ENCODE data around the gene BCORL1. TPM values are rescaled to one million over a fixed set of nuclear protein-coding genes. Genes with fewer than 3 reads are reported as not detected.

Gene BCORL1
- total and polyA plus RNA-seq, 2 experiments from 2014 or later = 3.4 to 9.2 TPM

DNA sequence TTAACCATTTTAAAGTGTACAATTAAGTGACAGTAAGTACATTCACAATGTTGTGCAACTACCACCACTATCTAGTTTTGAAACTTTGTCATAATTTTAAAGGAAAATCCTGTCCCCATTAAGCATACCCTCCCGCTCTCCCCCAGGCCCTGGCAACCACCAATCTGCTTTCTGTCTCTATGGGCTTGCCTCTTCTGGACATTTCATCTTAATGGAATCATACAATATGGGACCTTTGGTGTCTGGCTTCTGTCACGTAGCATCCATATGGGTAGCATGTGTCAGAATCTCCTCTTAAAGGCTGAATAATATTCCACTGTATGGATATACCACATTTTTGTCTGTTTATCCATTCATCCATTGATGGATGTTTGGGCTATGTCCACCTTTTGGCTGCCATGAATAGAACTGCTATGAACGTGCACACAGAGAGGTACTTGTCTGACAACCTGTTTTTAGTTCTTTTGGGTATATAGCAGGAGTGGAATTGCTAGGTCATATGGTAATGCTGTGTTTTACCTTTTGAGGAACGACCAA lies 66.3 kb downstream of the BCORL1 start:
- H4K20me1 ChIP-seq (ENCODE audit: insufficient read depth, poor library complexity, severe bottlenecking) = no peaks in the 10 kb centered on the region
- WGBS (ENCODE audit: low lambda C conversion rate, missing lambda C conversion rate) = 68% methylated on average over 4 of the region's 4 CpGs
- no peaks in the 10 kb centered on the region for H3K79me2 ChIP-seq
- H3K27ac ChIP-seq = no peak overlapping the region
- H3K4me3 ChIP-seq = no peak overlapping the region
- no peak for TF ChIP-seq EZH2 (IDR thresholded peaks at IDR 0.05; ENCODE audit: borderline replicate concordance)
- no peak for TF ChIP-seq EZH2phosphoT487 (IDR thresholded peaks at IDR 0.05; ENCODE audit: low read depth, severe bottlenecking, unreplicated experiment)
- TF ChIP-seq, protein P1, sequence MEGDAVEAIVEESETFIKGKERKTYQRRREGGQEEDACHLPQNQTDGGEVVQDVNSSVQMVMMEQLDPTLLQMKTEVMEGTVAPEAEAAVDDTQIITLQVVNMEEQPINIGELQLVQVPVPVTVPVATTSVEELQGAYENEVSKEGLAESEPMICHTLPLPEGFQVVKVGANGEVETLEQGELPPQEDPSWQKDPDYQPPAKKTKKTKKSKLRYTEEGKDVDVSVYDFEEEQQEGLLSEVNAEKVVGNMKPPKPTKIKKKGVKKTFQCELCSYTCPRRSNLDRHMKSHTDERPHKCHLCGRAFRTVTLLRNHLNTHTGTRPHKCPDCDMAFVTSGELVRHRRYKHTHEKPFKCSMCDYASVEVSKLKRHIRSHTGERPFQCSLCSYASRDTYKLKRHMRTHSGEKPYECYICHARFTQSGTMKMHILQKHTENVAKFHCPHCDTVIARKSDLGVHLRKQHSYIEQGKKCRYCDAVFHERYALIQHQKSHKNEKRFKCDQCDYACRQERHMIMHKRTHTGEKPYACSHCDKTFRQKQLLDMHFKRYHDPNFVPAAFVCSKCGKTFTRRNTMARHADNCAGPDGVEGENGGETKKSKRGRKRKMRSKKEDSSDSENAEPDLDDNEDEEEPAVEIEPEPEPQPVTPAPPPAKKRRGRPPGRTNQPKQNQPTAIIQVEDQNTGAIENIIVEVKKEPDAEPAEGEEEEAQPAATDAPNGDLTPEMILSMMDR (IDR thresholded peaks at IDR 0.05; ENCODE audit: poor library complexity) = no peak
- H3K9me2 ChIP-seq (replicated peaks; ENCODE audit: insufficient read depth) = no peaks in the 10 kb centered on the region
- no peaks in the 10 kb centered on the region for H3K27me3 ChIP-seq
- no peak for DNase-seq (ENCODE audit: low spot score)
- H2AFZ ChIP-seq = no peak overlapping the region
- H3K4me1 ChIP-seq (ENCODE audit: insufficient read depth) = no peaks in the 10 kb centered on the region
- no peak overlapping the region for H3K4me2 ChIP-seq
- H3K9me3 ChIP-seq (ENCODE audit: low read depth) = no peaks in the 10 kb centered on the region
- H3K36me3 ChIP-seq (replicated peaks; ENCODE audit: insufficient read depth, low read depth) = no peaks in the 10 kb centered on the region

DNA sequence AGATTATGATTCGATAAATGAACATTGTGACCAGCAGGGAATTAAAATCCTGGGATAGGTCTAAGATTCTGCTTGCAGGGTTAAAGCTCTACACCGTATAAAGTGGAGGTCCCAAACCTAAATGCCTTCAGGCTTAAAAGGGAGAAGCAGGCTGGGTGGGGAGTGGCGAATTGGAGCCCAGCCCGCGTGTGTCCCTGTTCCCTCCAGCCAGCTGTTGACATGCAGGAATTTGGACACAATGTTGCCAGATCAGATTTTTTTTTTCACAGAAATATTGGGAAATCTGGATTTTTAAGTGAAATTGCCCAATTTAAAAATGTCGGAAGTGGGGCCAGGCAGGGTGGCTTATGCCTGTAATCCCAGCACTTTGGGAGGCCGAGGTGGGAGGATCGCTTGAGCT lies 67.4 kb downstream of the BCORL1 start:
- H3K36me3 ChIP-seq (replicated peaks; ENCODE audit: insufficient read depth, low read depth) = no peaks in the 10 kb centered on the region

DNA sequence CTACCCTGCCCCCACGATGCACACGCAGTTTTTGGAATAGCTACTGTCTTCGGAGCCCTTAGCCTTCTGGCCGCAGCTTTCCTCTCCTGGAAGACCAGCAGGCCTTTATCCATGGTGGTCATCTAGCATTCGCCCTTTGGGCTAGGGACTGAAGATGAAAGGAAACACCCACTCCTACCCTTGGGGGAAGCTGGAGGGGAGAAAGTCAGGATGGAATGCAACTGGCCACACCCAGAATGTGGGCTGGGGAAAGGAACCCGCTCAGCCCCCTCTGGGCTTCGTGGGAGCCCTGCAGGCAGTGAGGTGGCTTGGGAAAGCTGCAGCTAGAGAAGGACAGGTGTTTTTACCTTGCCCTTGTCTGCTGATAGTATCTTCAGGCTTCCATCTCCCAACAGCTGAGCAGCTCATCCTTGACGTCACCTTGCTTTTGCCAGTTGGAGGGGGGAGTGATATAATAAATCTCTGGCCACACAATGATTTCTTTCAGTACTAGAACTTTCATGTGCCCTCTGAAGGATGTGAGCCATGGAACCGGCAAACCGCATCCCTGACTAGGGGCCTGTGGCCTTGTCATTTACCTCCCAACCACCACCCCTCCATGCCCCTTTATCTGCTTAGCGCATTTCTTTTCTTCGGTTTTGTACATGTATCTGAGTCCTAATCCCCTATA lies 68.9 kb downstream of the BCORL1 start:
- Histone ChIP-seq H3K4me1 (ENCODE audit: insufficient read depth) (no peaks in the 10 kb centered on the region), H3K9me3 (ENCODE audit: low read depth) (no peaks in the 10 kb centered on the region), H3K4me2 (no peak overlapping the region), H3K79me2 (no peaks in the 10 kb centered on the region), H2AFZ (no peak overlapping the region), H3K9me2 (replicated peaks; ENCODE audit: insufficient read depth) (no peaks in the 10 kb centered on the region), H3K4me3 (no peak overlapping the region), H3K36me3 (replicated peaks; ENCODE audit: insufficient read depth, low read depth) (no peaks in the 10 kb centered on the region), H4K20me1 (ENCODE audit: insufficient read depth, poor library complexity, severe bottlenecking) (no peaks in the 10 kb centered on the region), H3K27ac (no peak overlapping the region), H3K27me3 (no peaks in the 10 kb centered on the region)
- no peak for DNase-seq (ENCODE audit: low spot score)
- 86% methylated on average over 12 of the region's 12 CpGs for WGBS (ENCODE audit: low lambda C conversion rate, missing lambda C conversion rate)
- TF ChIP-seq EZH2 (IDR thresholded peaks at IDR 0.05; ENCODE audit: borderline replicate concordance) = no peak
- TF ChIP-seq, protein P1 (IDR thresholded peaks at IDR 0.05; ENCODE audit: poor library complexity) = no peak
- no peak for TF ChIP-seq EZH2phosphoT487 (IDR thresholded peaks at IDR 0.05; ENCODE audit: low read depth, severe bottlenecking, unreplicated experiment)

More for the DNA sequence above, 67.4 kb downstream of the BCORL1 start:
- Histone ChIP-seq H4K20me1 (ENCODE audit: insufficient read depth, poor library complexity, severe bottlenecking) (no peaks in the 10 kb centered on the region), H3K4me1 (ENCODE audit: insufficient read depth) (no peaks in the 10 kb centered on the region), H3K27ac (no peak overlapping the region), H3K4me3 (no peak overlapping the region), H3K9me3 (ENCODE audit: low read depth) (no peaks in the 10 kb centered on the region), H2AFZ (no peak overlapping the region), H3K4me2 (no peak overlapping the region), H3K79me2 (no peaks in the 10 kb centered on the region), H3K27me3 (no peaks in the 10 kb centered on the region), H3K9me2 (replicated peaks; ENCODE audit: insufficient read depth) (no peaks in the 10 kb centered on the region)
- TF ChIP-seq EZH2phosphoT487 (IDR thresholded peaks at IDR 0.05; ENCODE audit: low read depth, severe bottlenecking, unreplicated experiment) (no peak), EZH2 (IDR thresholded peaks at IDR 0.05; ENCODE audit: borderline replicate concordance) (no peak)
- TF ChIP-seq, protein P1 (IDR thresholded peaks at IDR 0.05; ENCODE audit: poor library complexity) = no peak
- 91% methylated on average over 8 of the region's 8 CpGs for WGBS (ENCODE audit: low lambda C conversion rate, missing lambda C conversion rate)
- no peak for DNase-seq (ENCODE audit: low spot score)

Data from hepatocyte (in vitro differentiated cells).